HepG2 (cell line): ENCODE data around the gene FIZ1. TPM values are rescaled to one million over a fixed set of nuclear protein-coding genes. Genes with fewer than 3 reads are reported as not detected.

Experiments
- ATF7-NPFF ChIP-seq: sonication (generic); formaldehyde crosslinking; IDR thresholded peaks from 2 replicates; pipeline ENCODE4 v1.8.1; 2023; ENCODE audit warnings: mild to moderate bottlenecking, low read depth, missing genetic modification reagents, moderate library complexity
- CENPT ChIP-seq: sonication (generic); formaldehyde crosslinking; IDR thresholded peaks from 2 replicates; pipeline ENCODE4 v1.8.0; 2022; ENCODE audit warnings: low read depth, mild to moderate bottlenecking, moderate library complexity, missing genetic modification reagents
- DDIT3 ChIP-seq: sonication (generic); formaldehyde crosslinking; IDR thresholded peaks from 2 replicates; pipeline ENCODE4 v1.4.0; 2020; ENCODE audit warnings: mild to moderate bottlenecking, missing genetic modification reagents
- DPF2 ChIP-seq: sonication (generic); formaldehyde crosslinking; IDR thresholded peaks from 2 replicates; pipeline ENCODE4 v1.4.0; 2020; ENCODE audit warnings: mild to moderate bottlenecking, low read depth, missing genetic modification reagents, borderline replicate concordance
- EED ChIP-seq: sonication (generic); formaldehyde crosslinking; IDR thresholded peaks from 2 replicates; pipeline ENCODE4 v1.5.0; 2020; ENCODE audit warnings: mild to moderate bottlenecking, missing genetic modification reagents
- MAFF ChIP-seq: IDR thresholded peaks from 2 replicates; pipeline ENCODE4 v1.6.1; 2011; ENCODE audit warnings: low read depth, low read length, improper control_type of control experiment
- RBM39 ChIP-seq: fragments of 200-400 bp; formaldehyde crosslinking; IDR thresholded peaks from one replicate; pipeline ENCODE4 v1.6.1; 2018; ENCODE audit warnings: antibody characterized with exemption, mild to moderate bottlenecking, low read depth, low read length; ENCODE audit not compliant: poor library complexity, severe bottlenecking
- TFDP2 ChIP-seq: sonication (generic); formaldehyde crosslinking; IDR thresholded peaks from 2 replicates; pipeline ENCODE4 v1.4.0; 2020; ENCODE audit warnings: missing genetic modification reagents
- TOPORS ChIP-seq: sonication (generic); formaldehyde crosslinking; IDR thresholded peaks from 2 replicates; pipeline ENCODE4 v1.8.0; 2023; ENCODE audit warnings: mild to moderate bottlenecking, missing genetic modification reagents
- TRIM22 ChIP-seq: fragments of 450-650 bp; IDR thresholded peaks from 2 replicates; pipeline ENCODE4 v1.6.1; 2017
- YEATS2 ChIP-seq: sonication (generic); formaldehyde crosslinking; IDR thresholded peaks from 2 replicates; pipeline ENCODE4 v1.4.0; 2020; ENCODE audit warnings: missing genetic modification reagents, borderline replicate concordance
- ZMYM2 ChIP-seq: sonication (generic); formaldehyde crosslinking; IDR thresholded peaks from 2 replicates; pipeline ENCODE4 v1.8.0; 2022; ENCODE audit warnings: mild to moderate bottlenecking, missing genetic modification reagents
- ZNF160 ChIP-seq: sonication (generic); formaldehyde crosslinking; IDR thresholded peaks from 2 replicates; pipeline ENCODE4 v1.8.0; 2022; ENCODE audit warnings: mild to moderate bottlenecking, inconsistent platforms, missing genetic modification reagents
- ZNF446 ChIP-seq: sonication (generic); formaldehyde crosslinking; IDR thresholded peaks from 2 replicates; pipeline ENCODE4 v1.5.0; 2020; ENCODE audit warnings: mild to moderate bottlenecking, missing genetic modification reagents
- ZNF629 ChIP-seq: sonication (generic); formaldehyde crosslinking; conservative IDR thresholded peaks from 2 replicates; pipeline ENCODE4 v1.5.0; 2020; ENCODE audit warnings: missing genetic modification reagents
- ZNF7 ChIP-seq: IDR thresholded peaks from 2 replicates; pipeline ENCODE4 v1.6.1; 2016; ENCODE audit warnings: missing biosample characterization, missing genetic modification reagents
- ZNF773 ChIP-seq: sonication (generic); formaldehyde crosslinking; IDR thresholded peaks from 2 replicates; pipeline ENCODE4 v1.4.0; 2020; ENCODE audit warnings: missing genetic modification reagents, borderline replicate concordance
- ZZZ3 ChIP-seq: sonication (generic); formaldehyde crosslinking; IDR thresholded peaks from 2 replicates; pipeline ENCODE4 v1.4.0; 2020; ENCODE audit warnings: missing genetic modification reagents, mild to moderate bottlenecking, borderline replicate concordance
- polyA plus RNA-seq, 8 experiments: library from polyadenylated mRNA; depleted of rRNA in 3 of 8; stranded (reverse) in 7 of 8; unstranded in 1 of 8; fragments of >200 nt; fragmentation: Illumina TruSeq in 4 of 8; extraction: Trizol in 4 of 8; gene quantifications; 2 replicates each; pipeline versions ENCODE4 v1.2.1 to v1.2.3, GENCODE V29; 2011 to 2016; ENCODE audit warnings: low read depth in 4 of 8, missing spikeins in 1 of 8, mixed read lengths in 1 of 8; ENCODE audit not compliant: insufficient read depth in 1 of 8
- total RNA-seq, 5 experiments: library from RNA; depleted of rRNA; stranded (reverse); fragments of >200 nt; fragmentation: Illumina TruSeq; extraction: Trizol; gene quantifications; 2 replicates each; pipeline ENCODE4 v1.2.3, GENCODE V29; 2016; ENCODE audit warnings: low read depth in 1 of 5
- TF ChIP-seq, protein P1 (sequence below): sonication (generic); formaldehyde crosslinking; IDR thresholded peaks from 2 replicates; pipeline ENCODE4 v1.4.0; 2020; ENCODE audit warnings: missing genetic modification reagents, borderline replicate concordance
- TF ChIP-seq, protein P2 (sequence below): sonication (generic); formaldehyde crosslinking; IDR thresholded peaks from 2 replicates; pipeline ENCODE4 v1.4.0; 2020; ENCODE audit warnings: missing genetic modification reagents, borderline replicate concordance

The FIZ1 gene
- total and polyA plus RNA-seq, 2 of the 13 experiments (the other 11 are each of a cell fraction or from before 2014, with no cell fraction given): 3.6 to 5.9 TPM

GRCh38 chr19:55581145-55581822 is 18.0 kb downstream of the FIZ1 start (continued):
- TF ChIP-seq, protein P1, sequence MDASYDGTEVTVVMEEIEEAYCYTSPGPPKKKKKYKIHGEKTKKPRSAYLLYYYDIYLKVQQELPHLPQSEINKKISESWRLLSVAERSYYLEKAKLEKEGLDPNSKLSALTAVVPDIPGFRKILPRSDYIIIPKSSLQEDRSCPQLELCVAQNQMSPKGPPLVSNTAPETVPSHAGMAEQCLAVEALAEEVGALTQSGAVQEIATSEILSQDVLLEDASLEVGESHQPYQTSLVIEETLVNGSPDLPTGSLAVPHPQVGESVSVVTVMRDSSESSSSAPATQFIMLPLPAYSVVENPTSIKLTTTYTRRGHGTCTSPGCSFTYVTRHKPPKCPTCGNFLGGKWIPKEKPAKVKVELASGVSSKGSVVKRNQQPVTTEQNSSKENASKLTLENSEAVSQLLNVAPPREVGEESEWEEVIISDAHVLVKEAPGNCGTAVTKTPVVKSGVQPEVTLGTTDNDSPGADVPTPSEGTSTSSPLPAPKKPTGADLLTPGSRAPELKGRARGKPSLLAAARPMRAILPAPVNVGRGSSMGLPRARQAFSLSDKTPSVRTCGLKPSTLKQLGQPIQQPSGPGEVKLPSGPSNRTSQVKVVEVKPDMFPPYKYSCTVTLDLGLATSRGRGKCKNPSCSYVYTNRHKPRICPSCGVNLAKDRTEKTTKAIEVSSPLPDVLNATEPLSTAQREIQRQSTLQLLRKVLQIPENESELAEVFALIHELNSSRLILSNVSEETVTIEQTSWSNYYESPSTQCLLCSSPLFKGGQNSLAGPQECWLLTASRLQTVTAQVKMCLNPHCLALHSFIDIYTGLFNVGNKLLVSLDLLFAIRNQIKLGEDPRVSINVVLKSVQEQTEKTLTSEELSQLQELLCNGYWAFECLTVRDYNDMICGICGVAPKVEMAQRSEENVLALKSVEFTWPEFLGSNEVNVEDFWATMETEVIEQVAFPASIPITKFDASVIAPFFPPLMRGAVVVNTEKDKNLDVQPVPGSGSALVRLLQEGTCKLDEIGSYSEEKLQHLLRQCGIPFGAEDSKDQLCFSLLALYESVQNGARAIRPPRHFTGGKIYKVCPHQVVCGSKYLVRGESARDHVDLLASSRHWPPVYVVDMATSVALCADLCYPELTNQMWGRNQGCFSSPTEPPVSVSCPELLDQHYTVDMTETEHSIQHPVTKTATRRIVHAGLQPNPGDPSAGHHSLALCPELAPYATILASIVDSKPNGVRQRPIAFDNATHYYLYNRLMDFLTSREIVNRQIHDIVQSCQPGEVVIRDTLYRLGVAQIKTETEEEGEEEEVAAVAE (CRISPR knock-in tag): peak; percentile 74; the same call in 1 of the 2 replicates
- TF ChIP-seq TOPORS (CRISPR knock-in tag) (no peak), ZMYM2 (peak; percentile 86), ZNF629 (CRISPR knock-in tag) (no peak), RBM39 (no peak), ZNF446 (CRISPR knock-in tag) (no peak), ZNF160 (CRISPR knock-in tag) (no peak), EED (CRISPR knock-in tag) (no peak; the same call in 1 of the 2 replicates), ZZZ3 (CRISPR knock-in tag) (no peak), CENPT (CRISPR knock-in tag) (no peak), TRIM22 (no peak), ZNF773 (CRISPR knock-in tag) (no peak), ZNF7 (no peak), YEATS2 (CRISPR knock-in tag) (no peak; the same call in 1 of the 2 replicates), MAFF (no peak), TFDP2 (CRISPR knock-in tag) (no peak), DPF2 (no peak), ATF7-NPFF (CRISPR knock-in tag) (peak; percentile 63; the same call in 1 of the 2 replicates), DDIT3 (no peak)
- TF ChIP-seq, protein P2, sequence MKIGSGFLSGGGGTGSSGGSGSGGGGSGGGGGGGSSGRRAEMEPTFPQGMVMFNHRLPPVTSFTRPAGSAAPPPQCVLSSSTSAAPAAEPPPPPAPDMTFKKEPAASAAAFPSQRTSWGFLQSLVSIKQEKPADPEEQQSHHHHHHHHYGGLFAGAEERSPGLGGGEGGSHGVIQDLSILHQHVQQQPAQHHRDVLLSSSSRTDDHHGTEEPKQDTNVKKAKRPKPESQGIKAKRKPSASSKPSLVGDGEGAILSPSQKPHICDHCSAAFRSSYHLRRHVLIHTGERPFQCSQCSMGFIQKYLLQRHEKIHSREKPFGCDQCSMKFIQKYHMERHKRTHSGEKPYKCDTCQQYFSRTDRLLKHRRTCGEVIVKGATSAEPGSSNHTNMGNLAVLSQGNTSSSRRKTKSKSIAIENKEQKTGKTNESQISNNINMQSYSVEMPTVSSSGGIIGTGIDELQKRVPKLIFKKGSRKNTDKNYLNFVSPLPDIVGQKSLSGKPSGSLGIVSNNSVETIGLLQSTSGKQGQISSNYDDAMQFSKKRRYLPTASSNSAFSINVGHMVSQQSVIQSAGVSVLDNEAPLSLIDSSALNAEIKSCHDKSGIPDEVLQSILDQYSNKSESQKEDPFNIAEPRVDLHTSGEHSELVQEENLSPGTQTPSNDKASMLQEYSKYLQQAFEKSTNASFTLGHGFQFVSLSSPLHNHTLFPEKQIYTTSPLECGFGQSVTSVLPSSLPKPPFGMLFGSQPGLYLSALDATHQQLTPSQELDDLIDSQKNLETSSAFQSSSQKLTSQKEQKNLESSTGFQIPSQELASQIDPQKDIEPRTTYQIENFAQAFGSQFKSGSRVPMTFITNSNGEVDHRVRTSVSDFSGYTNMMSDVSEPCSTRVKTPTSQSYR (CRISPR knock-in tag): no peak
